NCI-H2107 treated with DMSO at 0.1 percent for 48 hours (cell line): ENCODE results near the gene STAT6.
"Not testable (repeated sequence)": the region's sequence is repeated elsewhere in the genome, so short reads cannot be mapped to it uniquely, and the experiment has no call there.

ENCODE experiments used
- DNase-seq: peaks from one replicate; lab custom pipeline; 2025; ENCODE audit not compliant: unreplicated experiment; lab: John Stamatoyannopoulos, UW

Gene STAT6

DNA sequence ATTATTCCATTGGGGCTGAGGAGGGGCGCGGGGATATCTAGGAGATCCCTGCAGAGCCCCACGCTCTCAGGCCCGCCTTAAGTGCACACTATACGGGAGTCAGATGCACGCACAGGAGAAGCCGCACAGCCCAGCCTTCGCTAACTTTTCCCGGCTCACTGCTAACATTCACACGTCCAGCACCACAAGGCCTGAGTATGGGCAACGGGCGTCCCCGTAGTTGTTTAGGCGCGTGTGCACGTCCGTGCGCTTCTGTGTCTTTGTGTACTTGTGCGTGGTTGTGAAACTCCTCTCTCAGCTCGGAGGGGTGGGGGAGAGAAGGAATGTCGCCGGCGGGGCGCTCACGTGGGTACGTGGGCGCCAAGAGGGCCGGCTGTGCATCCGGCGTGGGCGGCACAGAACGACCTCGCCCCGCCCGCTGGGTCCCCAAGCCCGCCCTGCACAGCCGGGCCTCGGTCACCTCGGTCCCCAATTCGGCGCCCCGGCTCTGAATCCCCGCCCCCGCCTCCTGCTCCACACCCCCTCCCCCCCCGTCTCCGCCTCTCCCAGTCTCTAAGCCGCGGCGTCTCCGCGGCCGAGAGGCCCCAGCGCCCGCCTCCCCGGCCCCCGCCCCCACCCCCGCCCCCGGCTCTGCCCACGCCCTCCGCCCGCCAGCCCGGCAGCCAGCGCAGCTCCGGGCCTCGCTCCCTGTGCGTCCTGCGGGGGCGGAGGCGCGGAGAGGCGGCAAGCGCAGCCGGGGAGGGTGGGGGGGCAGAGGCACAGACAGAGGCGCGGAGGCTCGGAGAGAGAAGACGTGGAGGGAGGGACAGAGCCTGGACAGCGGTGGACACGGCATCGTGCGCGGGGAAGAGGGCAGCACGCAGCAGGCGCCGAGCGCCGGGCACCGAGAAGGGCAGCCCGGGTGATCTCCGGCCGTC is 22.6 kb downstream of the STAT6 start, which contains the start of gene NAB2:
TSS of gene NAB2 (plus strand) at position 761 of the 917 bp plus-strand sequence. CDS start 158 bp downstream, outside the sequence.
- peak; percentile 25 for DNase-seq

- DNase-seq, result no peak
Observed at GRCh38 chr12:57087691-57088353, 23.3 kb downstream of the STAT6 start.

GRCh38 chr12:57087010-57087690 is 24.0 kb downstream of the STAT6 start:
- no peak for DNase-seq

DNA sequence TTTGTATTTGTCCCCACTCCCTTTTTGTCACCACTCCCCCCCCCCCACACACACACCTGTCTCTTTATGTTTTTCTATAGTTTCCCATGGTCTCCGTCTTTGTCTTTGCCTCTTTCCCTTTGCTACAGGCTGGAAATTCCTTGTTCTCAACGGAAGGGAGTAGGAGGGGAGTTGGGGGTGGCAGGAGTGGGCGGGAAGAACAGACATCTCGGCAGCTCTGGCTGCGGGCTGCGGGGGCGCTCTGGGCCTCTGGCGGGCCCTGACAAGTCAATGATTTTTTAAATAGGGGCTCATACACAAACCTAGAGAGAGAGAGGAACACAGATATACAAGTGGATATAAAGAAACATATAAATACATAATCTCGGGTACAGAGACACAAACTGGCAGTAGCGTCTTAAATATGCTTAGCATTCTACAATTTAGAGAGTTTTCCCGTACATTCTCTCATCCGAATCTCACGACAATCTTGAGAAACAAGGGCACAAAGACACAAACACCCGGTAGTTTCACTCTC is 24.6 kb downstream of the STAT6 start:
- DNase-seq, result peak; percentile 44

DNA sequence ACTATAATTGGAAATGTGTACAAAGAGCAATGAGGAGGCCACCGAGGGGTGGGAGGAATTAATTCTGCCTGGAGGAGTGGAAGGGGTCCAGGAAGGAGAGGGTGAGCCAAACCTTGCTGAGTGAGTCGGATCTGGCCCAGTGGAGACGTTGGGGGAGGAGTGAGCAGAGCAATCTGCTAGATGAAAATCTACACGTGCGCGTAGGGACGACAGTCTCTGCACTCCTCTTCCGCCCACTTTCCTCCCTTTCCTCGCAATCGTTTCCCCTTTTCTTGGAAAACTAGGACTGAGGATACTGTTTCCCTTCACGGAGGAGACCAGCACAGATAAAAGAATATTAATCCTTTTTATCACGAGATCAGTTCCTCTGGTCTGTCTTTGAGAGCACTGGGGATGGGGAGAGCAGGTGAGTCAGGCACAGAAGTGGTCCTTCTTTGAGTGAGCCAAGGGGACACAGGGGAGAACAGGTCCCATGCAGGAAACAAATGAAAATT is 25.1 kb downstream of the STAT6 start:
- DNase-seq, result no peak

DNA sequence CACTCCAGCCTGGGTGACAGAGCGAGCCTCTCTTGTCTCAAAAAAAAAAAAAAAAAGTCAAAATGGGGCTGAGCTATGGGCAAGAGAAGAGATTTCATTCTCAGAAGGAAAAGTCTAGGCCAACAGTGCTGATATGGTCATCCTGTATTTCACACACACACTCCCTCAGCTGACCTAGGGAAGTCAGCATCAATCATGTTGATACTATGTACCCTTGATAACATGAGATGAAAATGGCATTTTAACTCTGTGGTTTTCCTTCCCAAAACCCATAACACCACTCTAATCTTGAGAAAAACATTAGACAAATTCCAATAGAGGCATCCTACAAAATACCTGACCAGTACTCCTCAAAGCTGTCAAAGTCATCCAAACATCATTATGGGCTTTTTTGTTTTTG is 30.3 kb downstream of the STAT6 start:
- no peak for DNase-seq

DNA sequence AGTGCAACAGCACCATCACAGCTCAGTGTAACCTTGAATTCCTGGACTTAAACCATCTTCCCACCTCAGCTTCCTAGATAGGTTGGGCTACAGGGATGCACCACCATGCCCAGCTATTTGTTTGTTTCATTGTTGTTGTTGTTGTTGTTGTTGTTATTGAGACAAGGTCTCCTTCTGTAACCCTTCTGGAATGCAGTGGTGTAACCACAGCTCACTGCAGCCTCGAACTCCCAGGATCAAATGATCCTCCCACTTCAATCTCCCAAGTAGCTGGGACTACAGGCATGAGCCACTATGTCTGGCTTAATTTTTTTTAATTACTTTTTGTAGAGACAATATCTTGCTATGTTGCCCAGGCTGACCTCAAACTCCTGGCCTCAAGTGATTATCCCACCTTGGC is 31.3 kb downstream of the STAT6 start:
- DNase-seq, result no peak

- peak; percentile 100 for DNase-seq
Observed at GRCh38 chr12:57078519-57079404, 32.4 kb downstream of the STAT6 start, which contains the start of gene NEMP1. Gene NEMP1 (minus strand): TSS chr12:57078791. CDS start chr12:57078745, 46 bp downstream.

DNA sequence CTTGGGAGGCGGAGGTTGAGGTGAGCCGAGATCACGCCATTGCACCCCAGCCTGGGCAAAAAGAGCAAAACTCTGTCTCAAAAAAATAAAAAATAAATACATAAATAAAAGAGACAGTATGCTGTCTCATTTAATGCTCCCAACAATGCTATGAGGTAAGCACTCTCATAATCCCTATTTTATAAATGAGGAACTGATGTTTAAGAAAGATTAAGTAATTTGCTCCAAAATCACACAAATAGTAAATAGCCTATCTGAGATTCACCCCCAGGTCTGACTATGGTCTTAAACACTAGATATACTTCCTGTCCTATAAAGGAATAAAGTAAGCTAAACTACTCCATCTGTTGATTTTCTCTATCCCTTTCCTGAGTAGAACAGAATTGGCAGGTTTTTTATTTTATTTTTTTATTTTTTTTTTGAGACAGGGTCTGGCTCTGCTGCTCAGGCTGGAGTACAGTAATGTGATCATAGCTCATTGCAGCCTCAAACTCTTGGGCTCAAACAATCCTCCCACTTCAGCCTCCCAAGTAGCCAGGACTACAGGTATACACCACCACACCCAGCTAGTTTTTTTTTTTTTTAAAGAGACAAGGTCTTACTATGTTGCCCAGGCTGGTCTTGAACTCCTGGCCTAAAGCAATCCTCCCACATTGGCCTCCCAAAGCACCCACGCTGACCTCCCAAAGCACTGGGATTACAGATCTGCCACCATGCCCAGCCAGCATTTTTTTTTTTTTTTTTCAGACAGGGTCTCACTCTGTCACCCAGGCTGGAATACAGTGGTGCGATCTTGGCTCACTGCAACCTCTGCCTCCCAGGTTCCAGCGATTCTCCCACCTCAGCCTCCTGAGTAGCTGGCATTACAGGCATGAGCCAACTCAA is 37.4 kb downstream of the STAT6 start:
- not testable (repeated sequence) for DNase-seq

DNA sequence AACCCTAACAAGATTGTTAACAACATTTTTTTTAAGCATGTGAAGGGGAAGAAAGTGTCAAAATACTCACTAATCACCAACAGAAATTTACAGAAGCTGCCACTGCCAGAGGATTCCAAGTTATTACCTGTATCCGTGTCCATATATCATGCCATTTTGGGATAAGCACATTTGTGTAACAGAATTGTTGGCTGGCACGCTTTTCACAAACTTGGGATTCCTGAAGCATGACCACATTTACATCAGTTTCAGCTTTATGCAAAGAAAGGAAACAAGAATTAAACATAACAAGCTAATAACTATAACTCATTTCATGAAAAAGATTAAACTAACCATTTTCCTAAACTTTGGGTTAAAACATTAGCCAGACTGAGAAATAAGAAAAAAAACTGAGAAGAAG is 38.5 kb downstream of the STAT6 start:
- no peak for DNase-seq

- peak; percentile 80 for DNase-seq
Observed at GRCh38 chr12:57069523-57069922, 41.6 kb downstream of the STAT6 start.

GRCh38 chr12:57066245-57066644 is 44.9 kb downstream of the STAT6 start:
- no peak for DNase-seq

GRCh38 chr12:57063991-57064685 is 47.0 kb downstream of the STAT6 start:
- no peak for DNase-seq

DNA sequence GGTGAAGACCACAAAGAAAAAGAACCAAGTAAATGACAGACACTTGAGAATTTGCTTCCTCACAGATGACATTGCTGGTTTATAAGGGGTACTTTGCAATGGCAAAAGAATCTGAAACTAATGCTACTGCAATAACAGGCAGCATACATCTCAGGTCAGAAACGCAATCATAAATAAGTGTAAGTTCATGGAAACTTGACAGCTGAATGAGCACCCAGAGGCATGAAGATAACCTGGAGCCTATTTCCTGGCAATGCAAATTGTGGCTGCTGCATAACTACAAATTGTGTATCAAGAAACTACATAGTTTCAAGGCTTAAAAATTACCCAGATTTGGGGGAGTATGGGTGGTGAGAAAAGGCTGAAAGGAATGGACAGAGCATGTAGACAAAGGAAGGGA is 52.7 kb downstream of the STAT6 start:
- no peak for DNase-seq

GRCh38 chr12:57057067-57057751 is 54.0 kb downstream of the STAT6 start:
- DNase-seq, result no peak

DNA sequence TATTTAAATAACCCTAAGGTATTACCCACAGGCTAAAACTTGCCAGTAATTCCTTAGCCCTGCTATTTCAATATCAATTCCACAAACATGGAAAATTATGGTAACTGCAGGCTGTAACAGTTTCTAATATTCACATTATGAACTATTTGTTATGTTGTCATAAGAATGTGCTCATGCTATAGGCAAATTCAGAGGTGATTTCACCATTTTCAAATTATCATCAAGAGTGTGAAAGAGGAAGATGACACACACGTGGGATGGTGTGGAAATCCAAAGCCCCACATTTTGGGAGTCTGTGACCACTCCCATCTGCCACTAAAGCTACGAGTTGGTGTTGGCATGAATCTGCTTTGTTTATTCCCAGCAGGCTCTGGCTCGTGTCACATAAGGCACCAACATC is 55.3 kb downstream of the STAT6 start:
- DNase-seq, result no peak

GRCh38 chr12:57053901-57054300 is 57.3 kb downstream of the STAT6 start:
- DNase-seq, result not testable (repeated sequence)

GRCh38 chr12:57053146-57053545 is 58.0 kb downstream of the STAT6 start:
- not testable (repeated sequence) for DNase-seq
